ENCODE data around the gene IGFBP3.

- TF ChIP-seq POLR2A (IDR thresholded peaks at IDR 0.05; ENCODE audit: low read length) (no peak), GATA1 (IDR thresholded peaks at IDR 0.05; ENCODE audit: low read depth, low read length) (no peak)
These were observed 16.8 kb upstream of the IGFBP3 start for GRCh38 chr7:45937862-45938261.
